ENCODE measurements around the gene CHKB.

- no peak for TF ChIP-seq POLR2A (IDR thresholded peaks at IDR 0.05)
- TF ChIP-seq CTCF (IDR thresholded peaks at IDR 0.05) = no peak
Observed at GRCh38 chr22:50609599-50609998, 26.9 kb upstream of the CHKB start.
